OCI-LY3 (cell line): Measurements from ENCODE around the gene PIP5K1B.

ENCODE experiments used
- EZH2phosphoT487 ChIP-seq: fragments of 200-600 bp; shearing (Covaris generic); IDR thresholded peaks from 2 replicates; pipeline ENCODE4 v1.6.1; 2018; ENCODE audit warnings: antibody characterized with exemption, mixed run types, low read depth
- TF ChIP-seq, protein P1 (sequence below): fragments of 200-600, 300-600 bp; sonication (generic); IDR thresholded peaks from 2 replicates; pipeline ENCODE4 v1.5.1; 2014; ENCODE audit warnings: antibody characterized with exemption, low read length, low read depth

DNA sequence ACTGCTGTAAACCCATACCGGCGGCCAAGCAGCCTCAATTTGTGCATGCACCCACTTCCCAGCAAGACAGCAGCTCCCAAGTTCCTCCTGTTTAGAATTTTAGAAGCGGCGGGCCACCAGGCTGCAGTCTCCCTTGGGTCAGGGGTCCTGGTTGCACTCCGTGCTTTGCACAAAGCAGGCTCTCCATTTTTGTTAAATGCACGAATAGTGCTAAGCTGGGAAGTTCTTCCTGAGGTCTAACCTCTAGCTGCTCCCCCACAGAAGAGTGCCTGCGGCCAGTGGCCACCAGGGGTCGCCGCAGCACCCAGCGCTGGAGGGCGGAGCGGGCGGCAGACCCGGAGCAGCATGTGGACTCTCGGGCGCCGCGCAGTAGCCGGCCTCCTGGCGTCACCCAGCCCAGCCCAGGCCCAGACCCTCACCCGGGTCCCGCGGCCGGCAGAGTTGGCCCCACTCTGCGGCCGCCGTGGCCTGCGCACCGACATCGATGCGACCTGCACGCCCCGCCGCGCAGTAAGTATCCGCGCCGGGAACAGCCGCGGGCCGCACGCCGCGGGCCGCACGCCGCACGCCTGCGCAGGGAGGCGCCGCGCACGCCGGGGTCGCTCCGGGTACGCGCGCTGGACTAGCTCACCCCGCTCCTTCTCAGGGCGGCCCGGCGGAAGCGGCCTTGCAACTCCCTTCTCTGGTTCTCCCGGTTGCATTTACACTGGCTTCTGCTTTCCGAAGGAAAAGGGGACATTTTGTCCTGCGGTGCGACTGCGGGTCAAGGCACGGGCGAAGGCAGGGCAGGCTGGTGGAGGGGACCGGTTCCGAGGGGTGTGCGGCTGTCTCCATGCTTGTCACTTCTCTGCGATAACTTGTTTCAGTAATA lies 330.6 kb downstream of the PIP5K1B start, which contains the start of gene FXN:
- TF ChIP-seq, protein P1, sequence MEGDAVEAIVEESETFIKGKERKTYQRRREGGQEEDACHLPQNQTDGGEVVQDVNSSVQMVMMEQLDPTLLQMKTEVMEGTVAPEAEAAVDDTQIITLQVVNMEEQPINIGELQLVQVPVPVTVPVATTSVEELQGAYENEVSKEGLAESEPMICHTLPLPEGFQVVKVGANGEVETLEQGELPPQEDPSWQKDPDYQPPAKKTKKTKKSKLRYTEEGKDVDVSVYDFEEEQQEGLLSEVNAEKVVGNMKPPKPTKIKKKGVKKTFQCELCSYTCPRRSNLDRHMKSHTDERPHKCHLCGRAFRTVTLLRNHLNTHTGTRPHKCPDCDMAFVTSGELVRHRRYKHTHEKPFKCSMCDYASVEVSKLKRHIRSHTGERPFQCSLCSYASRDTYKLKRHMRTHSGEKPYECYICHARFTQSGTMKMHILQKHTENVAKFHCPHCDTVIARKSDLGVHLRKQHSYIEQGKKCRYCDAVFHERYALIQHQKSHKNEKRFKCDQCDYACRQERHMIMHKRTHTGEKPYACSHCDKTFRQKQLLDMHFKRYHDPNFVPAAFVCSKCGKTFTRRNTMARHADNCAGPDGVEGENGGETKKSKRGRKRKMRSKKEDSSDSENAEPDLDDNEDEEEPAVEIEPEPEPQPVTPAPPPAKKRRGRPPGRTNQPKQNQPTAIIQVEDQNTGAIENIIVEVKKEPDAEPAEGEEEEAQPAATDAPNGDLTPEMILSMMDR: peak; percentile 95
- TF ChIP-seq EZH2phosphoT487: no peak
